ENCODE measurements around the gene ZBTB38. TPM values are rescaled to one million over a fixed set of nuclear protein-coding genes. Genes with fewer than 3 reads are reported as not detected.

ZBTB38 gene
- total and polyA plus RNA-seq, 9 donors: 14.5 to 27.7 (median 18.9) TPM

DNA sequence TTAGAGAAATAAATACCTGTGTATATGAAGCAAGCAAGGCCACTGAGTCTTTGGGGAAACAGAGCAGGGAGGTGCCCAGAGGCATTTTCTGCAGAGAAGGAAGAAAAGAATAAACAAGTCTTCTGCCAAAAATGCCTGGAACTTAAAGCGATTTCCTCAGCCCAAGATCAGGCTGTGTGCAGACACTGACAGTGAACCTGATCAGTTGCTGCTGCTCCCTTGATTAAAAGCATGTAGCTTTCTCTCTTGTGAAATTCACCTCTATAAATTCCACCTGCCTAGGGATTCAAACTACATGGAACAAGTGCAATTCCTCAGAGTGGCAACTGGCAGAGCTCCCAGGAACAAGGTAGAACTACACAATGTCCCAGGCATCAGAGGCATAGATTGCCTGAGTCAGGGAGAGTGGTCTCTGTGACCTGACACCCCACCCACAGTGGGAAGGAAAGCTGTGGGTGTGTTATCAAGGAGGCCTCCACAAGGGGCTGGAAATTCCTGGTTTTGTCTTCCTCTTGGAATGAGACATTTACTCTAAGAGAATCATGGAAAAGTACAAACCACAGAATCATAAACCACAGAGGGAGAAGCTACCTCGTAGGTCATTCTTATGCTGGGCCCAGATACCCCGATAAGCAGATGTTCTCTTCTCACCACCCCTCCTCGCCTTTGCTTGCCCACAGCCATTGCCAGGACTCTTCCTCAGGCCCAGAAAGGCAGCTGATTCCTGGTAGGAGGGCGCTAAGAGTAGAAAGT is 1.8 kb upstream of the ZBTB38 start:
- no CpG with 5 or more reads among the region's 5 CpGs for WGBS (ENCODE audit: insufficient coverage)
- DNase-seq: peak; percentile 30
- Histone ChIP-seq H3K27ac (ENCODE audit: low read length) (peak overlapping the region; percentile 48), H3K4me3 (ENCODE audit: low read length) (no peak overlapping the region), H3K36me3 (ENCODE audit: control insufficient read depth, insufficient read depth, low read length) (no peaks in the 10 kb centered on the region), H3K27me3 (ENCODE audit: control insufficient read depth, insufficient read depth, low read length) (no peaks in the 10 kb centered on the region), H3K9me3 (replicated peaks; ENCODE audit: control insufficient read depth, low read depth, low read length) (no peaks in the 10 kb centered on the region), H3K4me1 (ENCODE audit: control insufficient read depth, insufficient read depth, low read length) (peaks cover 20% of the 10 kb centered on the region)

DNA sequence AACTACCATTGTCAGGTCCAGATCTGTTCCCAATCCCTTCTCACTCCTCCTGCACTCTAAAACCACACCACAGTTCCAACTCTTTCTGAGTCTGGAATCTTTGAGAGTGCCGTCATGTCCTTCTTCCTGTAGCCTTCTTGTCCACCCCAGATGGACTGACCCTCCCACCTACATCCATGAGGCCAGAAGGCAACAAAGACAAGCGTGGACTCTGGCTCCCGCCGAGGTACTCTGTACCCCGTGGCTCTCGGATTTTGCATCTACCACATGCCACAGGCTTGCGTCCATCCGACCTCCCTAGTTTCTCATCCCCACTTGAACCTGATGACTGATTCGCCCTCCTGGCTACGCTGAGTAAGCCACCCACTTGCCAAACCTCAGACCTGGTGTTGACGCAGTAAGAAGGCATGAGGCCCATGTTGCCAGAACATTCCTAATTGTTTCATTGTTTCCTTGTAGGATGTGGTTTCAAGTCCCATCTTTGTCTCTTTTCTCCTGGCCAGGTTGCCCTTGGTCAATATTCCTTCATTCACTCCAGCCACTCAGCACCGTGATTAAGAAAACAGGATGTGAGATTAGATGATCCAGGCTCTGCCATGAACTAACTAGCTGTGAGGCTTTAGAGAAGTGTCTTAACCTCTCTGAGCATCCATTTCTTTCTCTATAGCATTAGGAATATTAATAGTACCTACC is 1.1 kb upstream of the ZBTB38 start:
- no peaks in the 10 kb centered on the region for H3K36me3 ChIP-seq (ENCODE audit: control insufficient read depth, insufficient read depth, low read length)
- H3K4me1 ChIP-seq (ENCODE audit: control insufficient read depth, insufficient read depth, low read length): peaks cover 20% of the 10 kb centered on the region
- no peak overlapping the region for H3K4me3 ChIP-seq (ENCODE audit: low read length)
- no peaks in the 10 kb centered on the region for H3K9me3 ChIP-seq (replicated peaks; ENCODE audit: control insufficient read depth, low read depth, low read length)
- H3K27ac ChIP-seq (ENCODE audit: low read length): peak overlapping the region; percentile 72
- H3K27me3 ChIP-seq (ENCODE audit: control insufficient read depth, insufficient read depth, low read length): no peaks in the 10 kb centered on the region
- 95% methylated on average over 10 of the region's 12 CpGs for WGBS (ENCODE audit: insufficient coverage)
- DNase-seq: no peak

GRCh38 chr3:141368925-141369794 is 856 bp downstream of the ZBTB38 start:
- Histone ChIP-seq H3K36me3 (ENCODE audit: control insufficient read depth, insufficient read depth, low read length) (no peaks in the 10 kb centered on the region), H3K9me3 (replicated peaks; ENCODE audit: control insufficient read depth, low read depth, low read length) (no peaks in the 10 kb centered on the region), H3K27ac (ENCODE audit: low read length) (peak overlapping the region; percentile 72), H3K27me3 (ENCODE audit: control insufficient read depth, insufficient read depth, low read length) (no peaks in the 10 kb centered on the region), H3K4me3 (ENCODE audit: low read length) (no peak overlapping the region), H3K4me1 (ENCODE audit: control insufficient read depth, insufficient read depth, low read length) (peaks cover 20% of the 10 kb centered on the region)
- WGBS (ENCODE audit: insufficient coverage): 79% methylated on average over 5 of the region's 15 CpGs
- peak; percentile 28 for DNase-seq

DNA sequence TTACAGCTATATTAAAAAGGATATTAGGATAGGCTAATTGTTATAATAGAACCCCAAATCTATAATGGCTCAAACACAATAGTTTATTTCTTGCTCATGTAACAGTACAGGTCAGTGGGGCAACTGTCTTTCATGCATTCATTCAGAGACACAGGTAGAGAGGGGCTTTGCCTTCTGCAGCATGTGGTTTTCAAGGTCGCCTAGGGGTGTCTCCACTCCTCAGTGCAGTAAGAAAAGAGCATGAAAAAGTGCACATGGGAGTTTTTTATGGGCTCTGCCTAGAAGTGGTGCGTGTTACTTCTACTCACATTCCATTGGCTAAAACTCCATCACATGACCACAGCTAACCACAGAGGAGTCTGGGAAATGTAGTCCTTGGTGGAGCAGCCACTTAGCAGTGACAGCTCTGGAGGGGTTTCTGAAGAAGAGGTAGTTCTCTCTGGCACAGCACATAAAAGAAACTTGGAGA is 1.8 kb downstream of the ZBTB38 start:
- no CpG with 5 or more reads among the region's 2 CpGs for WGBS (ENCODE audit: insufficient coverage)
- Histone ChIP-seq H3K27ac (ENCODE audit: low read length) (peak overlapping the region; percentile 72), H3K4me3 (ENCODE audit: low read length) (no peak overlapping the region)

GRCh38 chr3:141371882-141372281 is 3.6 kb downstream of the ZBTB38 start:
- Histone ChIP-seq H3K9me3 (replicated peaks; ENCODE audit: control insufficient read depth, low read depth, low read length) (no peaks in the 10 kb centered on the region), H3K4me3 (ENCODE audit: low read length) (no peak overlapping the region), H3K27me3 (ENCODE audit: control insufficient read depth, insufficient read depth, low read length) (no peaks in the 10 kb centered on the region), H3K4me1 (ENCODE audit: control insufficient read depth, insufficient read depth, low read length) (peaks cover 15% of the 10 kb centered on the region), H3K27ac (ENCODE audit: low read length) (no peak overlapping the region), H3K36me3 (ENCODE audit: control insufficient read depth, insufficient read depth, low read length) (no peaks in the 10 kb centered on the region)
- DNase-seq: no peak

More for the DNA sequence above, 1.8 kb downstream of the ZBTB38 start:
- Histone ChIP-seq H3K4me1 (ENCODE audit: control insufficient read depth, insufficient read depth, low read length) (peaks cover 20% of the 10 kb centered on the region), H3K36me3 (ENCODE audit: control insufficient read depth, insufficient read depth, low read length) (no peaks in the 10 kb centered on the region), H3K9me3 (replicated peaks; ENCODE audit: control insufficient read depth, low read depth, low read length) (no peaks in the 10 kb centered on the region), H3K27me3 (ENCODE audit: control insufficient read depth, insufficient read depth, low read length) (no peaks in the 10 kb centered on the region)
- peak; percentile 95 for DNase-seq

DNA sequence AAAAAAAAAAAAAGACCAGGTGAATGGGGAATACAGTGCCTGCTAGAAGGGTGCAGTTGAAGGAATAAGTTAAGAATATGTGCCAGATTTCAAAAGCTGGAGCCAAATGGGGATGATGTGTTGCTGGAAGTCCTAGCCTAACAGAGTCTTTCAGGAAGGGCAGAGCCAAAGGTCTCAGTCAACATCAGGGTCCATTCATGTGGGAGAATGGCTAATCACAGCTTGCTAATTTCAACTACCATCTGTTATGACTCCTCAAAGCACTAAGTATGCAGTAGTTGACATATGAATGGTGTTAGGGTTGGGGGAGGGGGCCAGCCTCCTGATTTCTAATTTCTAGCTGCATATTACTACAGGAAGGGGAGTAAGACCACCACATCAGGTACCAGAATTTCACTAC is 4.4 kb downstream of the ZBTB38 start:
- DNase-seq: no peak
- Histone ChIP-seq H3K36me3 (ENCODE audit: control insufficient read depth, insufficient read depth, low read length) (no peaks in the 10 kb centered on the region), H3K4me3 (ENCODE audit: low read length) (no peak overlapping the region), H3K9me3 (replicated peaks; ENCODE audit: control insufficient read depth, low read depth, low read length) (no peaks in the 10 kb centered on the region), H3K27ac (ENCODE audit: low read length) (no peak overlapping the region), H3K4me1 (ENCODE audit: control insufficient read depth, insufficient read depth, low read length) (peaks cover 12% of the 10 kb centered on the region), H3K27me3 (ENCODE audit: control insufficient read depth, insufficient read depth, low read length) (no peaks in the 10 kb centered on the region)

DNA sequence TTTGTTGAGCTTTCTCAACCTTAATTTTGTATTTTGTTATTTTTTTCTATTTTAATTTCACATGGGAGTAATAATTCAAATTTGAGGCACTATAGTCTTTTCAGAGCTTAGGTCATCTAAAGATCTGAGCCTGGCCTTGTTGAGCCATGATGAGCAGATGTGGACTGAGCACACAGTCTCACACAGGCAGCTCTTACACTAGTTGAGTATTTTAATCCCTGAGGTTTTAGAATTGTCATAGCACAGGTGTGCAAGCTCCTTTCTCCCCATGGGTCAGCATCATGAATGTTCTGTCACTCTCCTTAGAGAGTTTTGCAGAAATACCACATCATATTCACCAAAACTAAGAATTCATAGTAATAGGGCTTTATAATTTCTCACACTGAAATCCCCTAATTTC is 4.9 kb downstream of the ZBTB38 start:
- no peak overlapping the region for H3K4me3 ChIP-seq (ENCODE audit: low read length)
- no peaks in the 10 kb centered on the region for H3K36me3 ChIP-seq (ENCODE audit: control insufficient read depth, insufficient read depth, low read length)
- DNase-seq: no peak
- peaks cover 6% of the 10 kb centered on the region for H3K4me1 ChIP-seq (ENCODE audit: control insufficient read depth, insufficient read depth, low read length)
- H3K27me3 ChIP-seq (ENCODE audit: control insufficient read depth, insufficient read depth, low read length): no peaks in the 10 kb centered on the region
- no peak overlapping the region for H3K27ac ChIP-seq (ENCODE audit: low read length)
- H3K9me3 ChIP-seq (replicated peaks; ENCODE audit: control insufficient read depth, low read depth, low read length): no peaks in the 10 kb centered on the region

DNA sequence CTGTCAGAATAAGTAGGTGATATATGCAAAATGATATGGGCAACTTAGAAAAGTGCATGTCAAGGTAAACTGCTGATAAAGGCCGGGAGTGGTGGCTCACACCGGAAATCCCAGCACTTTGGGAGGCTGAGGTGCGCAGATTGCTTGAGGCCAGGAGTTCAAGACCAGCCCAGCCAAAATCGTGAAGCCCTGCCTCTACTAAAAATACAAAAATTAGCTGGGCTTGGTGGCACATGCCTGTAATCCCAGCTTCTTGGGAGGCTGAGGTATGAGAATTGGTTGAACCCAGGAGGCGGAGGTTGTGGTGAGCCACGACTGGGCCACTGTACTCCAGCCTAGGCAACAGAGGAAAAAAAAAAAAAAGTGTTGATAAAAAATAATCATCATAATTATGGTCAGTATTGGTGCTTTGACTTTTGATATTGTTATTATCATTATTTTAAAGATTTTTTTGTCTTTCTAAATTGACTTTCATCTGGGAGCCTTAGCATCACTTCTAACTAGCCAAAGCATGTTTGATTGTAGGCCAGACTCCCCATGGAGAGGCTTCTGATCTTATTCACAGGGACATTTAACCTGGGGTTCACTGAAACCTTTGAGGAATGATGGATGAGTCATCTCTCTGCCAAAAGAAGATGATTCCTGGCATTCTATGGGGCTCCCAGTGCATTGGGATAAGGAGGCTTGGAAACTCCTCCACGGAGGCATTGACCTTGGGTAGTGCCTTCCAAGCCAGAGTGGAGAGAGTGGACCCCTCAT is 5.6 kb downstream of the ZBTB38 start:
- no peaks in the 10 kb centered on the region for H3K27me3 ChIP-seq (ENCODE audit: control insufficient read depth, insufficient read depth, low read length)
- no peak overlapping the region for H3K27ac ChIP-seq (ENCODE audit: low read length)
- no peaks in the 10 kb centered on the region for H3K9me3 ChIP-seq (replicated peaks; ENCODE audit: control insufficient read depth, low read depth, low read length)
- H3K4me1 ChIP-seq (ENCODE audit: control insufficient read depth, insufficient read depth, low read length): no peaks in the 10 kb centered on the region
- 90% methylated on average over 2 of the region's 7 CpGs for WGBS (ENCODE audit: insufficient coverage)
- DNase-seq: no peak
- H3K4me3 ChIP-seq (ENCODE audit: low read length): no peak overlapping the region
- H3K36me3 ChIP-seq (ENCODE audit: control insufficient read depth, insufficient read depth, low read length): no peaks in the 10 kb centered on the region

DNA sequence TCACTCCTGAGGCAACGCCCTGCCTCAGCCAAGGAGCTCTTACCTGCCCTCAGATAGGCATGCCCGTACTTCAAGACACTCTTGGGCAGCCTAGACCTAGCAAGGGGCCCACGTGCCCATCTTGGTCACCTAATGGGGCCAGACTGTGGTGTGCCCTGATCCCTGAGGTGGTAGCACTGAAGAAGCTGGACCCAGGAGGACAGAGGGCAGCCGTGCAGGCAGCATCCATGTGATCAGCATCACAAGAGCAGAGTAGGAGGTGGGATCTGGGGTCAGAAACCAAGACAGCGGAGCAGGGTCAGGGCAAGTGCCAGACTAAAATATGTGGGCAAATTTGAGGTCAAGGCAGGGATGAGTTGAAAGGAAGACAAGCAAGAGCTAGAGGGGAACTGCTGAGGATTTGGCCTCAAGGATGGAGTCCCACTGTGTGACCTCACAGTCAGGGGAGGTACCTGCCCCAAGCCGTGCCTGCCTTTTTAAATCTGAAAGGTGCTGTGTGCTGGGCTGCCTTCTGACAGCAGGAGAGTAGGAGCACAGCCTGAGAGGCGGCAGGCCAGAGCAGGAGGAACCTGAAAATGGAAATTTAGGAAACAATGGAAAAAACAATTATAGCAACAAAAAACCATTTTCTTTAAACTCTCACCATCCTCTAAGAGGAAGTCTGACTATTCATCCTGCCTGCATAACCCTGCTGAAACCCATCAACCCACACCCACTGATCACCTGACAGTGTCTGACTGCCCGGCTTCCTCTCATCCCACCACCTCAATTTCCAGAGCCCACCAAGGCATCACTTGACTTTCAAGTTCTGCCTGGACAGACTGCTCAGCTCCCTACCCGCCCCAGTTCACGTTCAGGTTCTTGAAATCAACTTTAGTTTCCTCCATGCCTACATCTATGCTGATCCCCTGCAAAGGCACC is 7.3 kb downstream of the ZBTB38 start:
- DNase-seq: no peak
- H3K4me3 ChIP-seq (ENCODE audit: low read length): no peak overlapping the region
- no peaks in the 10 kb centered on the region for H3K9me3 ChIP-seq (replicated peaks; ENCODE audit: control insufficient read depth, low read depth, low read length)
- WGBS (ENCODE audit: insufficient coverage): 88% methylated on average over 8 of the region's 10 CpGs
- no peaks in the 10 kb centered on the region for H3K27me3 ChIP-seq (ENCODE audit: control insufficient read depth, insufficient read depth, low read length)
- no peak overlapping the region for H3K27ac ChIP-seq (ENCODE audit: low read length)
- no peaks in the 10 kb centered on the region for H3K4me1 ChIP-seq (ENCODE audit: control insufficient read depth, insufficient read depth, low read length)
- H3K36me3 ChIP-seq (ENCODE audit: control insufficient read depth, insufficient read depth, low read length): no peaks in the 10 kb centered on the region
